SK-N-SH (cell line): Measurements from ENCODE around the gene PLK1. TPM values are rescaled to one million over a fixed set of nuclear protein-coding genes. Genes with fewer than 3 reads are reported as not detected.

Experiments
- CTCF ChIA-PET: fragments of 300-600, 350-600 bp; formaldehyde crosslinking; extraction: SDS; loops from one replicate; lab custom pipeline; 2021; lab: Yijun Ruan, JAX
- POLR2A ChIA-PET: fragments of 350-600 bp; sonication (Branson Sonifier 250); formaldehyde crosslinking; extraction: SDS; loops from one replicate; lab custom pipeline; 2020; ENCODE audit warnings: antibody characterized with exemption, inconsistent platforms; lab: Yijun Ruan, JAX
- DNase-seq: peaks from one replicate; pipeline ENCODE4 v3.0.0; 2012
- H2AFZ ChIP-seq: fragments of 200-600 bp; sonication (generic); 2 replicates; pipeline ENCODE4 v1.8.1; 2016; ENCODE audit warnings: antibody characterized with exemption, mild to moderate bottlenecking, low read depth
- H3F3A ChIP-seq: fragments of 200-600 bp; sonication (generic); replicated peaks from 2 replicates; pipeline ENCODE3; 2016; ENCODE audit warnings: antibody characterized with exemption, mild to moderate bottlenecking; ENCODE audit not compliant: insufficient read depth
- H3K27ac ChIP-seq, 2 experiments: fragments of 200-500 bp in 1 of 2; fragments of 200-600 bp in 1 of 2; sonication (Bioruptor generic) in 1 of 2; sonication (generic), shearing (Covaris generic) in 1 of 2; 2 replicates each; pipeline versions ENCODE4 v1.5.1 to v1.6.1; 2014 to 2016; ENCODE audit warnings: low read depth in 2 of 2, inconsistent platforms in 1 of 2, low read length in 1 of 2, mild to moderate bottlenecking in 1 of 2, mixed read lengths in 1 of 2
- H3K27me3 ChIP-seq: fragments of 200-600 bp; sonication (generic), shearing (Covaris generic); 2 replicates; pipeline ENCODE4 v1.6.1; 2016; ENCODE audit warnings: mixed run types; ENCODE audit not compliant: insufficient read depth
- H3K36me3 ChIP-seq, 2 experiments: fragments of 200-500 bp in 1 of 2; fragments of 200-600 bp in 1 of 2; sonication (Bioruptor generic) in 1 of 2; sonication (generic) in 1 of 2; replicated peaks in 1 of 2; 2 replicates each; pipeline versions ENCODE3 to v1.5.1; 2014 to 2016; ENCODE audit warnings: low read length in 1 of 2, mild to moderate bottlenecking in 1 of 2; ENCODE audit not compliant: insufficient read depth in 2 of 2, control insufficient read depth in 1 of 2
- H3K4me1 ChIP-seq, 2 experiments: fragments of 200-500 bp in 1 of 2; fragments of 200-600 bp in 1 of 2; sonication (Bioruptor generic) in 1 of 2; sonication (generic), shearing (Covaris generic) in 1 of 2; 2 replicates each; pipeline versions ENCODE4 v1.5.1 to v1.6.1; 2014 to 2016; ENCODE audit warnings: low read depth in 1 of 2, low read length in 1 of 2, mixed run types in 1 of 2; ENCODE audit not compliant: insufficient read depth in 2 of 2, control insufficient read depth in 1 of 2
- H3K4me2 ChIP-seq: fragments of 200-600 bp; sonication (generic), shearing (Covaris generic); 2 replicates; pipeline ENCODE4 v1.6.1; 2017; ENCODE audit warnings: mixed run types
- H3K4me3 ChIP-seq, 2 experiments: fragments of 200-500 bp in 1 of 2; fragments of 200-600 bp in 1 of 2; sonication (Bioruptor generic) in 1 of 2; sonication (generic), shearing (Covaris generic) in 1 of 2; 2 replicates each; pipeline versions ENCODE4 v1.5.1 to v1.8.1; 2014 to 2016; ENCODE audit warnings: low read depth in 2 of 2, inconsistent platforms in 1 of 2, low read length in 1 of 2, mild to moderate bottlenecking in 1 of 2, mixed read lengths in 1 of 2, moderate library complexity in 1 of 2
- H3K79me2 ChIP-seq: fragments of 200-600 bp; sonication (generic); 2 replicates; pipeline ENCODE4 v1.8.1; 2017; ENCODE audit warnings: mild to moderate bottlenecking; ENCODE audit not compliant: insufficient read depth
- H3K9ac ChIP-seq: fragments of 200-600 bp; sonication (generic); 2 replicates; pipeline ENCODE4 v1.6.1; 2017; ENCODE audit warnings: mixed run types
- H3K9me2 ChIP-seq: fragments of 200-600 bp; sonication (generic); 2 replicates; pipeline ENCODE4 v1.6.1; 2017; ENCODE audit warnings: mixed run types
- H3K9me3 ChIP-seq: fragments of 200-600 bp; sonication (generic); 2 replicates; pipeline ENCODE4 v1.6.1; 2017; ENCODE audit warnings: mixed run types, mild to moderate bottlenecking, moderate library complexity
- H4K20me1 ChIP-seq: fragments of 200-600 bp; sonication (generic); 2 replicates; pipeline ENCODE4 v1.6.1; 2017; ENCODE audit warnings: mild to moderate bottlenecking, mixed run types; ENCODE audit not compliant: insufficient read depth
- ELF1 ChIP-seq: IDR thresholded peaks from 2 replicates; pipeline ENCODE4 v1.4.0; 2012
- EZH2phosphoT487 ChIP-seq: fragments of 200-600 bp; sonication (generic); IDR thresholded peaks from 2 replicates; pipeline ENCODE4 v1.6.1; 2017; ENCODE audit warnings: low read depth, mixed run types, mild to moderate bottlenecking, antibody characterized with exemption, moderate library complexity, borderline replicate concordance
- FOSL2 ChIP-seq: IDR thresholded peaks from 2 replicates; pipeline ENCODE4 v1.4.0; 2012; ENCODE audit warnings: low read depth, mild to moderate bottlenecking, moderate library complexity, borderline replicate concordance
- FOXJ3 ChIP-seq: sonication (generic); formaldehyde crosslinking; IDR thresholded peaks from 2 replicates; pipeline ENCODE4 v1.5.1; 2020; ENCODE audit warnings: mild to moderate bottlenecking, missing genetic modification reagents
- FOXM1 ChIP-seq: IDR thresholded peaks from 2 replicates; pipeline ENCODE4 v1.4.0; 2012; ENCODE audit warnings: low read depth, mild to moderate bottlenecking
- GATA2 ChIP-seq: sonication (generic); formaldehyde crosslinking; IDR thresholded peaks from 2 replicates; pipeline ENCODE4 v1.5.0; 2020; ENCODE audit warnings: mild to moderate bottlenecking, missing genetic modification reagents
- JUND ChIP-seq: IDR thresholded peaks from 2 replicates; pipeline ENCODE4 v1.4.0; 2012
- MAX ChIP-seq: IDR thresholded peaks from 2 replicates; pipeline ENCODE4 v1.4.0; 2012; ENCODE audit warnings: low read depth
- MEF2A ChIP-seq: IDR thresholded peaks from 2 replicates; pipeline ENCODE4 v1.4.0; 2012; ENCODE audit warnings: low read depth, borderline replicate concordance
- MXI1 ChIP-seq: IDR thresholded peaks from 2 replicates; pipeline ENCODE4 v1.6.1; 2012; ENCODE audit warnings: mild to moderate bottlenecking, low read depth, low read length, improper control_type of control experiment
- NFIC ChIP-seq: IDR thresholded peaks from 2 replicates; pipeline ENCODE4 v1.4.0; 2012; ENCODE audit warnings: borderline replicate concordance
- POLR2AphosphoS5 ChIP-seq: IDR thresholded peaks from 2 replicates; pipeline ENCODE4 v1.6.1; 2012; ENCODE audit warnings: low read depth, low read length
- RFX5 ChIP-seq: IDR thresholded peaks from 2 replicates; pipeline ENCODE4 v1.6.1; 2012; ENCODE audit warnings: mild to moderate bottlenecking, improper control_type of control experiment, low read length
- RXRA ChIP-seq: IDR thresholded peaks from 2 replicates; pipeline ENCODE4 v1.4.0; 2012; ENCODE audit warnings: low read depth, mild to moderate bottlenecking, borderline replicate concordance
- TCF12 ChIP-seq: IDR thresholded peaks from 2 replicates; pipeline ENCODE4 v1.4.0; 2012
- YY1 ChIP-seq: IDR thresholded peaks from 2 replicates; pipeline ENCODE4 v1.4.0; 2012; ENCODE audit warnings: low read depth, mild to moderate bottlenecking
- WGBS: methylation state at CpG from one replicate; pipeline ENCODE4 v1.1.6; 2017; ENCODE audit warnings: low lambda C conversion rate; 5-methylcytosine and 5-hydroxymethylcytosine counted together
- polyA plus RNA-seq, 3 experiments: library from polyadenylated mRNA; depleted of rRNA; stranded (reverse); fragments of >200 nt; gene quantifications; 2 replicates each; pipeline ENCODE4 v1.2.3, GENCODE V29; 2012
- TF ChIP-seq, protein P1 (sequence below): IDR thresholded peaks from 2 replicates; pipeline ENCODE4 v1.6.1; 2012; ENCODE audit warnings: mild to moderate bottlenecking, low read depth, low read length, moderate library complexity
- TF ChIP-seq, protein P2 (sequence below): IDR thresholded peaks from 2 replicates; pipeline ENCODE4; 2012
- TF ChIP-seq, protein P3 (sequence below): fragments of 200-600 bp; sonication (generic); IDR thresholded peaks from 2 replicates; pipeline ENCODE4 v1.6.1; 2017; ENCODE audit warnings: antibody characterized with exemption, mild to moderate bottlenecking, moderate library complexity

Gene PLK1
- polyA plus RNA-seq, 1 of the 3 experiments (the other 2 are of a cell fraction) = 68.7 TPM

- Histone ChIP-seq H3K4me3 (no peak overlapping the region), H3K9me2 (no peaks in the 10 kb centered on the region), H3K9me3 (no peaks in the 10 kb centered on the region), H4K20me1 (no peaks in the 10 kb centered on the region), H3K27me3 (no peaks in the 10 kb centered on the region), H3K9ac (no peak overlapping the region), H3K36me3 (no peaks in the 10 kb centered on the region), H3K4me2 (no peak overlapping the region), H2AFZ (no peak overlapping the region), H3K79me2 (no peaks in the 10 kb centered on the region), H3F3A (no peaks in the 10 kb centered on the region), H3K27ac (no peak overlapping the region), H3K4me1 (no peaks in the 10 kb centered on the region)
- WGBS = 91% methylated on average over 3 of the region's 4 CpGs
- no peak for TF ChIP-seq TCF12
- no peak for TF ChIP-seq RXRA
- TF ChIP-seq YY1 = no peak
- TF ChIP-seq, protein P1, sequence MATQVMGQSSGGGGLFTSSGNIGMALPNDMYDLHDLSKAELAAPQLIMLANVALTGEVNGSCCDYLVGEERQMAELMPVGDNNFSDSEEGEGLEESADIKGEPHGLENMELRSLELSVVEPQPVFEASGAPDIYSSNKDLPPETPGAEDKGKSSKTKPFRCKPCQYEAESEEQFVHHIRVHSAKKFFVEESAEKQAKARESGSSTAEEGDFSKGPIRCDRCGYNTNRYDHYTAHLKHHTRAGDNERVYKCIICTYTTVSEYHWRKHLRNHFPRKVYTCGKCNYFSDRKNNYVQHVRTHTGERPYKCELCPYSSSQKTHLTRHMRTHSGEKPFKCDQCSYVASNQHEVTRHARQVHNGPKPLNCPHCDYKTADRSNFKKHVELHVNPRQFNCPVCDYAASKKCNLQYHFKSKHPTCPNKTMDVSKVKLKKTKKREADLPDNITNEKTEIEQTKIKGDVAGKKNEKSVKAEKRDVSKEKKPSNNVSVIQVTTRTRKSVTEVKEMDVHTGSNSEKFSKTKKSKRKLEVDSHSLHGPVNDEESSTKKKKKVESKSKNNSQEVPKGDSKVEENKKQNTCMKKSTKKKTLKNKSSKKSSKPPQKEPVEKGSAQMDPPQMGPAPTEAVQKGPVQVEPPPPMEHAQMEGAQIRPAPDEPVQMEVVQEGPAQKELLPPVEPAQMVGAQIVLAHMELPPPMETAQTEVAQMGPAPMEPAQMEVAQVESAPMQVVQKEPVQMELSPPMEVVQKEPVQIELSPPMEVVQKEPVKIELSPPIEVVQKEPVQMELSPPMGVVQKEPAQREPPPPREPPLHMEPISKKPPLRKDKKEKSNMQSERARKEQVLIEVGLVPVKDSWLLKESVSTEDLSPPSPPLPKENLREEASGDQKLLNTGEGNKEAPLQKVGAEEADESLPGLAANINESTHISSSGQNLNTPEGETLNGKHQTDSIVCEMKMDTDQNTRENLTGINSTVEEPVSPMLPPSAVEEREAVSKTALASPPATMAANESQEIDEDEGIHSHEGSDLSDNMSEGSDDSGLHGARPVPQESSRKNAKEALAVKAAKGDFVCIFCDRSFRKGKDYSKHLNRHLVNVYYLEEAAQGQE = no peak
- TF ChIP-seq GATA2 (CRISPR knock-in tag) = no peak
- TF ChIP-seq MEF2A = no peak
- no peak for TF ChIP-seq JUND
- no peak for TF ChIP-seq FOXM1
- TF ChIP-seq MAX = no peak
- POLR2A ChIA-PET = no interaction called here
- CTCF ChIA-PET = no interaction called here
- DNase-seq = no peak
These were observed 20.4 kb downstream of the PLK1 start for GRCh38 chr16:23699100-23699499.

- ChIA-PET CTCF (no interaction called here), POLR2A (no interaction called here)
- Histone ChIP-seq H3K9me3 (no peaks in the 10 kb centered on the region), H3K9me2 (no peaks in the 10 kb centered on the region), H3K4me3 (no peak overlapping the region), H4K20me1 (no peaks in the 10 kb centered on the region), H2AFZ (no peak overlapping the region), H3K36me3 (no peaks in the 10 kb centered on the region), H3F3A (no peaks in the 10 kb centered on the region), H3K27ac (no peak overlapping the region), H3K4me2 (no peak overlapping the region), H3K4me1 (no peaks in the 10 kb centered on the region), H3K27me3 (no peaks in the 10 kb centered on the region), H3K9ac (no peak overlapping the region), H3K79me2 (no peaks in the 10 kb centered on the region)
- no peak for DNase-seq
- WGBS = 84% methylated on average over 2 of the region's 2 CpGs
- TF ChIP-seq FOXJ3 (CRISPR knock-in tag) = no peak
- TF ChIP-seq NFIC = no peak
- no peak for TF ChIP-seq GATA2 (CRISPR knock-in tag)
- no peak for TF ChIP-seq ELF1
- no peak for TF ChIP-seq TCF12
- no peak for TF ChIP-seq MXI1
- no peak for TF ChIP-seq FOSL2
- TF ChIP-seq FOXM1 = no peak
- TF ChIP-seq, protein P2, sequence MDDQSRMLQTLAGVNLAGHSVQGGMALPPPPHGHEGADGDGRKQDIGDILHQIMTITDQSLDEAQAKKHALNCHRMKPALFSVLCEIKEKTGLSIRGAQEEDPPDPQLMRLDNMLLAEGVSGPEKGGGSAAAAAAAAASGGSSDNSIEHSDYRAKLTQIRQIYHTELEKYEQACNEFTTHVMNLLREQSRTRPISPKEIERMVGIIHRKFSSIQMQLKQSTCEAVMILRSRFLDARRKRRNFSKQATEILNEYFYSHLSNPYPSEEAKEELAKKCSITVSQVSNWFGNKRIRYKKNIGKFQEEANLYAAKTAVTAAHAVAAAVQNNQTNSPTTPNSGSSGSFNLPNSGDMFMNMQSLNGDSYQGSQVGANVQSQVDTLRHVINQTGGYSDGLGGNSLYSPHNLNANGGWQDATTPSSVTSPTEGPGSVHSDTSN = no peak
- no peak for TF ChIP-seq MAX
- no peak for TF ChIP-seq EZH2phosphoT487
- TF ChIP-seq, protein P1 = no peak
- TF ChIP-seq RFX5 = no peak
- TF ChIP-seq POLR2AphosphoS5 = no peak
- TF ChIP-seq, protein P3, sequence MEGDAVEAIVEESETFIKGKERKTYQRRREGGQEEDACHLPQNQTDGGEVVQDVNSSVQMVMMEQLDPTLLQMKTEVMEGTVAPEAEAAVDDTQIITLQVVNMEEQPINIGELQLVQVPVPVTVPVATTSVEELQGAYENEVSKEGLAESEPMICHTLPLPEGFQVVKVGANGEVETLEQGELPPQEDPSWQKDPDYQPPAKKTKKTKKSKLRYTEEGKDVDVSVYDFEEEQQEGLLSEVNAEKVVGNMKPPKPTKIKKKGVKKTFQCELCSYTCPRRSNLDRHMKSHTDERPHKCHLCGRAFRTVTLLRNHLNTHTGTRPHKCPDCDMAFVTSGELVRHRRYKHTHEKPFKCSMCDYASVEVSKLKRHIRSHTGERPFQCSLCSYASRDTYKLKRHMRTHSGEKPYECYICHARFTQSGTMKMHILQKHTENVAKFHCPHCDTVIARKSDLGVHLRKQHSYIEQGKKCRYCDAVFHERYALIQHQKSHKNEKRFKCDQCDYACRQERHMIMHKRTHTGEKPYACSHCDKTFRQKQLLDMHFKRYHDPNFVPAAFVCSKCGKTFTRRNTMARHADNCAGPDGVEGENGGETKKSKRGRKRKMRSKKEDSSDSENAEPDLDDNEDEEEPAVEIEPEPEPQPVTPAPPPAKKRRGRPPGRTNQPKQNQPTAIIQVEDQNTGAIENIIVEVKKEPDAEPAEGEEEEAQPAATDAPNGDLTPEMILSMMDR = no peak
These were observed 21.4 kb downstream of the PLK1 start for GRCh38 chr16:23700093-23700492.
